Tibial nerve (tissue), 4 donors: ENCODE measurements around the gene CCDC148. TPM values are rescaled to one million over a fixed set of nuclear protein-coding genes. Genes with fewer than 3 reads are reported as not detected.
A peak's percentile ranks its signal among the peaks of the same experiment; 100 is the strongest.

Source experiments
- DNase-seq, 2 donors: peaks; one replicate each; pipeline ENCODE4 v3.0.0-alpha.2; 2019; ENCODE audit warnings: low spot score in 2 of 2
- H3K27ac ChIP-seq, 4 donors: fragments of 200-600 bp; sonication (generic) in 3 of 4; one replicate each; pipeline ENCODE4 v1.5.1; 2017 to 2019; ENCODE audit warnings: mild to moderate bottlenecking in 1 of 4
- H3K27me3 ChIP-seq, 2 donors: fragments of 200-600 bp; sonication (generic) in 1 of 2; one replicate each; pipeline versions ENCODE4 v1.5.1 to v1.6.0; 2017 to 2019
- H3K36me3 ChIP-seq, 3 donors: fragments of 200-600 bp; sonication (generic); one replicate each; pipeline ENCODE4 v1.5.1; 2018 to 2019
- H3K4me1 ChIP-seq, 4 donors: fragments of 200-600 bp; sonication (generic) in 3 of 4; one replicate each; pipeline ENCODE4 v1.5.1; 2017 to 2019
- H3K4me3 ChIP-seq, 4 donors: fragments of 200-600 bp; sonication (generic) in 3 of 4; one replicate each; pipeline ENCODE4 v1.5.1; 2017 to 2019; ENCODE audit warnings: mild to moderate bottlenecking in 1 of 4, moderate library complexity in 1 of 4
- H3K9me3 ChIP-seq, 4 donors: fragments of 200-600 bp; sonication (generic) in 3 of 4; one replicate each; pipeline ENCODE4 v1.5.1; 2017 to 2019
- EP300 ChIP-seq, 2 donors: sonication (generic); formaldehyde crosslinking; IDR thresholded peaks; one replicate each; pipeline ENCODE4 v1.6.1; 2017; ENCODE audit warnings: antibody characterized with exemption in 2 of 2, mild to moderate bottlenecking in 1 of 2
- POLR2A ChIP-seq, 2 donors: fragments of 450-650 bp; IDR thresholded peaks; one replicate each; pipeline ENCODE4 v1.6.1; 2017; ENCODE audit warnings: antibody characterized with exemption in 2 of 2, mild to moderate bottlenecking in 2 of 2, moderate library complexity in 2 of 2
- WGBS, 2 donors: methylation state at CpG; one replicate each; pipeline ENCODE4 v1.1.5; 2018; 5-methylcytosine and 5-hydroxymethylcytosine counted together
- total RNA-seq, 4 donors: library from RNA; depleted of rRNA; stranded (reverse); fragments of >200 nt; gene quantifications; one replicate each; pipeline ENCODE4 v1.1.0, GENCODE V29; 2016
- TF ChIP-seq, protein P1 (sequence below), 5 experiments: fragments of 200-600 bp in 3 of 5; fragments of 450-650 bp in 2 of 5; sonication (generic) in 3 of 5; IDR thresholded peaks; one replicate each; pipeline ENCODE4 v1.5.1; 2016 to 2019; ENCODE audit warnings: antibody characterized with exemption in 5 of 5, mild to moderate bottlenecking in 3 of 5, moderate library complexity in 2 of 5

Gene CCDC148
- total RNA-seq, 4 donors from 2014 or later: 0.30 to 2.5 (median 1.9) TPM

GRCh38 chr2:158182676-158183295 is 273.8 kb downstream of the CCDC148 start:
- no peaks in the 10 kb centered on the region for H3K36me3 ChIP-seq
- DNase-seq: no peak
- H3K4me3 ChIP-seq: no peak overlapping the region
- 54 to 67% methylated on average over 3 of the region's 3 CpGs for whole genome bisulfite sequencing, 2 donors
- no peaks in the 10 kb centered on the region for H3K9me3 ChIP-seq
- H3K27ac ChIP-seq: no peak overlapping the region
- H3K4me1 ChIP-seq: peaks cover 0 to 4% (median 0%) of the 10 kb centered on the region in 4 donors
- H3K27me3 ChIP-seq: no peaks in the 10 kb centered on the region
- TF ChIP-seq, protein P1, sequence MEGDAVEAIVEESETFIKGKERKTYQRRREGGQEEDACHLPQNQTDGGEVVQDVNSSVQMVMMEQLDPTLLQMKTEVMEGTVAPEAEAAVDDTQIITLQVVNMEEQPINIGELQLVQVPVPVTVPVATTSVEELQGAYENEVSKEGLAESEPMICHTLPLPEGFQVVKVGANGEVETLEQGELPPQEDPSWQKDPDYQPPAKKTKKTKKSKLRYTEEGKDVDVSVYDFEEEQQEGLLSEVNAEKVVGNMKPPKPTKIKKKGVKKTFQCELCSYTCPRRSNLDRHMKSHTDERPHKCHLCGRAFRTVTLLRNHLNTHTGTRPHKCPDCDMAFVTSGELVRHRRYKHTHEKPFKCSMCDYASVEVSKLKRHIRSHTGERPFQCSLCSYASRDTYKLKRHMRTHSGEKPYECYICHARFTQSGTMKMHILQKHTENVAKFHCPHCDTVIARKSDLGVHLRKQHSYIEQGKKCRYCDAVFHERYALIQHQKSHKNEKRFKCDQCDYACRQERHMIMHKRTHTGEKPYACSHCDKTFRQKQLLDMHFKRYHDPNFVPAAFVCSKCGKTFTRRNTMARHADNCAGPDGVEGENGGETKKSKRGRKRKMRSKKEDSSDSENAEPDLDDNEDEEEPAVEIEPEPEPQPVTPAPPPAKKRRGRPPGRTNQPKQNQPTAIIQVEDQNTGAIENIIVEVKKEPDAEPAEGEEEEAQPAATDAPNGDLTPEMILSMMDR (IDR thresholded peaks at IDR 0.05): no peak
- no peak for TF ChIP-seq POLR2A (IDR thresholded peaks at IDR 0.05)
- no peak for TF ChIP-seq EP300 (IDR thresholded peaks at IDR 0.05)

GRCh38 chr2:158181171-158181570 is 275.4 kb downstream of the CCDC148 start:
- H3K27ac ChIP-seq: no peak overlapping the region
- H3K4me3 ChIP-seq: no peak overlapping the region
- 94 to 100% methylated on average over 2 of the region's 2 CpGs for WGBS, 2 donors
- no peaks in the 10 kb centered on the region for H3K27me3 ChIP-seq
- H3K36me3 ChIP-seq: no peaks in the 10 kb centered on the region
- no peaks in the 10 kb centered on the region for H3K9me3 ChIP-seq
- DNase-seq: no peak
- H3K4me1 ChIP-seq: peaks cover 0 to 4% (median 0%) of the 10 kb centered on the region in 4 donors
- TF ChIP-seq POLR2A (IDR thresholded peaks at IDR 0.05): no peak
- TF ChIP-seq, protein P1 (IDR thresholded peaks at IDR 0.05): no peak

- WGBS, 2 donors: 12 to 17% methylated on average over 2 of the region's 2 CpGs
- no peak overlapping the region for H3K27ac ChIP-seq
- H3K9me3 ChIP-seq: no peaks in the 10 kb centered on the region
- H3K4me3 ChIP-seq: no peak overlapping the region
- no peaks in the 10 kb centered on the region for H3K36me3 ChIP-seq
- peaks cover 0 to 4% (median 0%) of the 10 kb centered on the region in 4 donors for H3K4me1 ChIP-seq
- DNase-seq: no peak
- H3K27me3 ChIP-seq: no peaks in the 10 kb centered on the region
- TF ChIP-seq, protein P1 (IDR thresholded peaks at IDR 0.05): peak in 3 of 5 experiments; percentile 14 to 16 (median 15)
- TF ChIP-seq EP300 (IDR thresholded peaks at IDR 0.05): no peak
- TF ChIP-seq POLR2A (IDR thresholded peaks at IDR 0.05): no peak
These were observed 276.9 kb downstream of the CCDC148 start for GRCh38 chr2:158179660-158180059.

- WGBS, 2 donors: 27 to 43% methylated on average over 3 of the region's 3 CpGs
- DNase-seq: no peak
- no peak overlapping the region for H3K27ac ChIP-seq
- no peaks in the 10 kb centered on the region for H3K36me3 ChIP-seq
- H3K4me1 ChIP-seq: peaks cover 0 to 4% (median 0%) of the 10 kb centered on the region in 4 donors
- no peak overlapping the region for H3K4me3 ChIP-seq
- no peaks in the 10 kb centered on the region for H3K27me3 ChIP-seq
- no peaks in the 10 kb centered on the region for H3K9me3 ChIP-seq
- no peak for TF ChIP-seq POLR2A (IDR thresholded peaks at IDR 0.05)
- TF ChIP-seq EP300 (IDR thresholded peaks at IDR 0.05): no peak
- TF ChIP-seq, protein P1 (IDR thresholded peaks at IDR 0.05): no peak
These were observed 277.9 kb downstream of the CCDC148 start for GRCh38 chr2:158178646-158179045.

GRCh38 chr2:158174956-158175355 is 281.6 kb downstream of the CCDC148 start:
- DNase-seq: no peak
- 94 to 95% methylated on average over 5 of the region's 5 CpGs for WGBS, 2 donors
- Histone ChIP-seq H3K9me3 (no peaks in the 10 kb centered on the region), H3K27me3 (no peaks in the 10 kb centered on the region), H3K4me3 (no peak overlapping the region), H3K4me1 (peaks cover 0 to 4% (median 0%) of the 10 kb centered on the region in 4 donors), H3K36me3 (no peaks in the 10 kb centered on the region), H3K27ac (no peak overlapping the region)
- TF ChIP-seq POLR2A (IDR thresholded peaks at IDR 0.05): no peak
- no peak for TF ChIP-seq EP300 (IDR thresholded peaks at IDR 0.05)
- TF ChIP-seq, protein P1 (IDR thresholded peaks at IDR 0.05): no peak
